22Rv1 (cell line): Measurements from ENCODE around the gene BMP4.

Source experiments
- CTCF ChIP-seq: fragments of 450-650 bp; IDR thresholded peaks from 2 replicates; pipeline ENCODE4 v1.5.1; 2017; ENCODE audit warnings: mild to moderate bottlenecking
- ZFX ChIP-seq: fragments of 450-650 bp; IDR thresholded peaks from 2 replicates; pipeline ENCODE4 v1.6.1; 2017; ENCODE audit warnings: antibody characterized with exemption, borderline replicate concordance

GRCh38 chr14:53951627-53952303 is 4.9 kb downstream of the BMP4 start:
- TF ChIP-seq CTCF (no peak), ZFX (no peak)
